Measurements from ENCODE around the gene PKP2. TPM values are rescaled to one million over a fixed set of nuclear protein-coding genes. Genes with fewer than 3 reads are reported as not detected.
"Not testable (repeated sequence)": the region's sequence is repeated elsewhere in the genome, so short reads cannot be mapped to it uniquely, and the experiment has no call there.

The PKP2 gene
- total RNA-seq, 1 experiment from 2014 or later, result 18.2 TPM

DNA sequence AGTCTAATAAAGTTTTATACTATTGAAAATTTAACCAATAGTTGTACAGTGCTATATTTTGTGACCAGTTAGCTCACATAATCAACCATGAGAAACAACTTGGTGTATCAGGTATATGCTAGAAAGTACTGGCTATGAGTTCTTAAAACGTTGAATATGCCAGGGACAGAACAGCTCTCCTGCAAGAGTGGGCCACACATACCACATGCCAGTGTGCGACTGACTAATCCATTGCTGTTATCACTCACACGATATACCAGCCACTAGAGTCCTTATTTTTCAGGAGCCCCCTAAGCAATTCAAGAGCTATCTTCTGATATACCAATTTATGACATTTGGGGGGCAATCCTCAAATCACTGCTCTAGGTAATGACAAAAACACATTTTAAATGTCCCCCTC lies 9.5 kb downstream of the PKP2 start:
- Histone ChIP-seq H3K4me3 (ENCODE audit: insufficient read depth, low read depth, low read length) (no peak overlapping the region), H3K27me3 (ENCODE audit: control insufficient read depth, insufficient read depth, low read length) (no peaks in the 10 kb centered on the region), H3K36me3 (replicated peaks; ENCODE audit: control insufficient read depth, insufficient read depth, low read length) (no peaks in the 10 kb centered on the region)
- no peak for DNase-seq

DNA sequence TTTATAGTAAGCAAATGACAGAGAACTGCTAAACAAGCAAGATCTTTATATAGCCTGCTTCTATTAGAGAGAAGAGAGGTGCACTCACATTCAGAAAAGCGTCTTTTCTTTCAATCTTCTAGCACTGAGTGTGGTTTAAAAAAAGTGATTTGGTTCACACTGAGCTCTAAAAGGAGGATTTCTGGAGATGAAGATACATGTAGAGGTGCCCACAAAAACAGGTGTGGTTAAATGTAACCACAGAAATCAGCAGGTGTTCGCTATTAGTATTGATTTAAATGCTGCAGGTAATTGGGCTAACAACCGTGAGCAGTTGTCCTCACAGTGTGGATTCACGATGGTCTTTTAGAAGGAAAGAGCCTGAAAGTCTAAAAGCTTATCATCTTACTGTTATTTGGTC lies 10.7 kb downstream of the PKP2 start:
- H3K36me3 ChIP-seq (replicated peaks; ENCODE audit: control insufficient read depth, insufficient read depth, low read length), result no peaks in the 10 kb centered on the region
- no peak overlapping the region for H3K4me3 ChIP-seq (ENCODE audit: insufficient read depth, low read depth, low read length)
- no peaks in the 10 kb centered on the region for H3K27me3 ChIP-seq (ENCODE audit: control insufficient read depth, insufficient read depth, low read length)
- DNase-seq, result no peak

DNA sequence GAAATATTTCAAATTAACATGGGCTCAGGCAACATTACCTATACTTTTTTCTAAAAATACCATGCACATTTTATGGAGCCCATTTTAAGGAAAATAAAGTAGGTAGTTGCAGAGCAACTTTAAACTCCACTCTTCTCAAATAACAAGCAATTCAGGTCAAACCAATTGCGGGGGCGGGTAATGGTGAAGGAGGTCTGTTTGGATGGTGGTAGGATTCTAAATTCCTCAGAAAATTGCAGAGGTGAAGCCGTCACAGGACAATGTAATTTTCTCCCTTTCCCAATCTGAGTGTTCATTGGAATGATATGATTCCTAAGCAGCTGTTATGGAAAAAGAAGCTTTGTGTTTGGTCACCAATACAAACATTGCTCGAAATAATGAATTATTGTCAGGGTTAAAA lies 11.6 kb downstream of the PKP2 start:
- Histone ChIP-seq H3K36me3 (replicated peaks; ENCODE audit: control insufficient read depth, insufficient read depth, low read length) (no peaks in the 10 kb centered on the region), H3K4me3 (ENCODE audit: insufficient read depth, low read depth, low read length) (no peak overlapping the region), H3K27me3 (ENCODE audit: control insufficient read depth, insufficient read depth, low read length) (no peaks in the 10 kb centered on the region)
- no peak for DNase-seq

DNA sequence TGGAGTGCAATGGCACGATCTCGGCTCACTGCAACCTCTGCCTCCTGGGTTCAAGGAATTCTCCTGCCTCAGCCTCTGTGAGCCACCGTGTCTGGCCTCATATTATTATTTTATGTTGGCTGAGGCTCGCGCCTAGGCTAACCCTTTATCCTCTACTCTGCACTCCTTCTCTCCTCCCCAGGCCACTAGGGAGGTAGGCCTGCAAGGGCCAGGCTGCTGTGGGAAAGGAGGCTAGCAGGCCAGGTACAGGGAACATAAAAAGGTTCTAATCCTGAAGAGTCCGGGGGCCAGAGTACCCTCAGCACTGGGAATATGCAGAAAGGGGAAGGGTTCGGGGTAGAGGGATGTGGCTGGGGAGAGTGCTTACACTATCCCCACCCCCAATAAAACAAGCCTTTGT lies 14.9 kb downstream of the PKP2 start:
- no peak for DNase-seq
- Histone ChIP-seq H3K27me3 (ENCODE audit: control insufficient read depth, insufficient read depth, low read length) (no peaks in the 10 kb centered on the region), H3K4me3 (ENCODE audit: insufficient read depth, low read depth, low read length) (no peak overlapping the region), H3K36me3 (replicated peaks; ENCODE audit: control insufficient read depth, insufficient read depth, low read length) (peaks cover 3% of the 10 kb centered on the region)

DNA sequence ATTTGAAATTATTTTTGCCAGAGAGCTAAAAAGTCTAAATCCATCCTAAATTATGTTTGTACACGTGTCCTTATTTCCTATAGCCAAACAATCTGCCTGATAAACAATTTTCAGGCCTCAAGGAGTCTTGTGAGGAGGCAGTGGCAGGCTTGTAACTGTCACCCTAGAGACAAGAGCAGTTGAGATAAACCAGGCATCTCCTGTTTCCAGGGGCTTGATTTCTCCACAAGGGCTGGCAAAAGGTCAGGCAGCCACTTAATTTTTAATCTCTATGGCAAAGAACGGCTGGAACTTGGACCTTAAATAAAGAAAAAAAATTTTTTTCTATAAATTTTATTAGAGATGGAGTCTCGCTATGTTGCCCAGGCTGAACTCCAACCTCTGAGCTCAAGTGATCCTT lies 15.5 kb downstream of the PKP2 start:
- DNase-seq, result no peak
- peaks cover 4% of the 10 kb centered on the region for H3K36me3 ChIP-seq (replicated peaks; ENCODE audit: control insufficient read depth, insufficient read depth, low read length)
- no peaks in the 10 kb centered on the region for H3K27me3 ChIP-seq (ENCODE audit: control insufficient read depth, insufficient read depth, low read length)
- no peak overlapping the region for H3K4me3 ChIP-seq (ENCODE audit: insufficient read depth, low read depth, low read length)

DNA sequence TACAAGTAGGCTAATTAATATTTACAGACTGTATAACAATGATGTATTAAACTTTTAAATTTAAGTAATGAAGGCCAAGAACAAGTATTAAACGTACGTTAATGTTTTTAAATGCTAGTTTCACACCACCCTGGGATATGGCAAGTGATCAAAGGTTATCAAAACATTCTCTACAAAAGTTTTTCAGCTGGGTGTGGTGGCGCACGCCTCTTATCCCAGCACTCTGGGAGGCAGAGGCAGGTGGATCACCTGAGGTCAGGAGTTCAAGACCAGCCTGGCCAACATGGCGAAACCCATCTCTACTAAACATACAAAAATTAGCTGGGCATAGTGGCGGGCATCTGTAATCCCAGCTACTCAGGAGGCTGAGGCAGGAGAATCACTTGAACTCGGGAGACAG lies 17.5 kb downstream of the PKP2 start:
- not testable (repeated sequence) for H3K4me3 ChIP-seq (ENCODE audit: insufficient read depth, low read depth, low read length); DNase-seq; H3K36me3 ChIP-seq (replicated peaks; ENCODE audit: control insufficient read depth, insufficient read depth, low read length); H3K27me3 ChIP-seq (ENCODE audit: control insufficient read depth, insufficient read depth, low read length)

DNA sequence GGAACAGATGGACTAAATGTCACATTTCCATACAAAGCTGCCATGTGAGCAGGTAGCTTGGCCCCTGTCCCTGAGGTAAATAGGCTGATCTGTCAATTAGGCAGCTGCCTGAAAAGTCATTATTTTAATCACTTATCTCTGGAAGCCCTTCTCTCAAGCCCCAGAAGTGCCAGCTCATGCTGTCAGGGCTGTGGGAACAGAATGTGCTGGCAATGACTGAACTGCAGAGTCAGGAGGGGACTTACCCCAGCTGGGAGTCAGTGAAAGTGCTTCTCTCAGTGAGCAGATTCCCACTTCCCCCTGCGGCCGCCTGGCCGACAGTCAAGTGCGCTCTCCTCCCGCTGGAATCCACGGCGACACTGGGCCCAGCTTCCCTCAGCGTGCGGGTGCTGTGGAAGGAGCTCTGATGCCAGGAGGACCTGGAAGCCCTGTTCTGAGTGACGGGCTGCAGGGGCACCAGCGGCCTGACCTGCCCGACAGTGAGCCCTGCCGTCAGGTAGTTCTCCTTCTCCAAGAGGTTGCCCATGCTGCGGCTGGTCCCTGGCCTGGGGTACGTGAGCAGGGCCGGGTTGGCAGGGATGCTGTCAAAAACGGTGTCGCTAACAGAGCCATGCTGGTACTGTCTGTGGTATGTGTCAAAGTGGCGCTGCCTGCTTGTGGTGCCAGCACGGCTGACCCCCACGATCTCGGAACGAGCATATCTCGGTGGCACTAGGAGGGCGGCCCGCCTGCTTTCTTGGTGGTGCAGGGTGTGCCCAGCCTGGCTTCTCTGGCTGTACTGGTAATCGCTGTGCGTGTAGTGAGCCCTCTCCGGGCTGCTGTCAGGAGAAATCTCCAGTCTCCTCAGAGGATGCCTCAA lies 18.7 kb downstream of the PKP2 start:
- DNase-seq, result no peak
- no peak overlapping the region for H3K4me3 ChIP-seq (ENCODE audit: insufficient read depth, low read depth, low read length)
- H3K36me3 ChIP-seq (replicated peaks; ENCODE audit: control insufficient read depth, insufficient read depth, low read length), result peaks cover 4% of the 10 kb centered on the region
- no peaks in the 10 kb centered on the region for H3K27me3 ChIP-seq (ENCODE audit: control insufficient read depth, insufficient read depth, low read length)

DNA sequence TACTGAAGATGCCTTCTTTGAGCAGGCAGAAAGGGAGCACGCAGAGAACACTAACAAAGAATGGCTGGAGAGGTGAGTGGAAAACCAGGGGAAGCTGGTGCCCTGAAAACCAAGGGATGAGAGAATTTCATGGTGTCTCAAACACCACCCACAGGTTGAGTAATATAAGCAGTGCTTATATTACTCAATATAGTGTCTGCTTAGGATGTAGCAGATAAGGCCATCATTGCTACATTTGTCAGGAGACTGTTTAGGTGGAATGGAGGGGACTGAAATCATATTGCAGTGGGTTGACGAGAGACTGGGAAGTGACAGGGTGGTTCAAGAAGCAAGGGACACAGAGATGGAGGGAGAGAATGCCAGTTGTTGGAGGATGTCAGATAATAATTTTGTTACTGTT lies 20.6 kb downstream of the PKP2 start:
- Histone ChIP-seq H3K27me3 (ENCODE audit: control insufficient read depth, insufficient read depth, low read length) (no peaks in the 10 kb centered on the region), H3K36me3 (replicated peaks; ENCODE audit: control insufficient read depth, insufficient read depth, low read length) (peaks cover 4% of the 10 kb centered on the region), H3K4me3 (ENCODE audit: insufficient read depth, low read depth, low read length) (no peak overlapping the region)
- no peak for DNase-seq

DNA sequence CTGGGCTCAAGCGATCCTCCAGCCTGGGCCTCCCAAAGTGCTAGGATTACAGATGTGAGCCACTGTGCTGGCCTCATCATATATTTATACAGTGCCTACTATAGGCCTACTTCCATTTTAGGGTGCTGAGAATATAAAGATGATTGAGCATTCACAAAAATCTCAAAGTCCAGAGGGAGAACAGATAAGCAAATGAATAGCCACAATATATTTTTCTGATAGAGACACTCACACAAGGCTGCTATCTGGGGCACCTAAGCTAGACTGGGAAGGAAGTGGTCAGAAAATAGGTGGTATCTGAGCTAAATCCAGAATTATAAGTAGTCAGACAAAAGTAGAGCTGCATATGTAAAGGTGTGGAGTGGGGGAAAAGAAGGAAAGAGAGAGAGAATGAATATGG lies 21.6 kb downstream of the PKP2 start:
- Histone ChIP-seq H3K27me3 (ENCODE audit: control insufficient read depth, insufficient read depth, low read length) (no peaks in the 10 kb centered on the region), H3K4me3 (ENCODE audit: insufficient read depth, low read depth, low read length) (no peak overlapping the region), H3K36me3 (replicated peaks; ENCODE audit: control insufficient read depth, insufficient read depth, low read length) (peaks cover 4% of the 10 kb centered on the region)
- no peak for DNase-seq

DNA sequence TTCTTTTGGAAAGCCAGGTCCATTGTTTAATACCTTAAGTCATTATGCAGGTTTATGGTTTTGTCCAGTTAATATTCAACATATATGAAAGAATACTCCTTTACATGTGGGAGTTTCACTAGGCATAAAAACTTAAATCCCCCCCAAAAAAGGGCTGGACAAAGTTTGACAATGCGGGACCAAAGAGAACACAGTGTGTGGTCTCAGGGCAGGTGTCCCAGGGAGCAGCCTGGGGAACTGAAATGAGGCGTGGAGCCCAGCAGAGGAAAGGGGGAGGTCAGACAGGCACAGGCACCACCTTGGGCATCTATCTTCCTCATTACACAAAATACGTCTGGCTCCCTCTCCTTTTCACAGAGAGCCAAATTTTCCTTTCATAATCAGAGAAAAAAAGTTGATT lies 22.5 kb downstream of the PKP2 start:
- no peak for DNase-seq
- H3K36me3 ChIP-seq (replicated peaks; ENCODE audit: control insufficient read depth, insufficient read depth, low read length), result peaks cover 4% of the 10 kb centered on the region
- H3K4me3 ChIP-seq (ENCODE audit: insufficient read depth, low read depth, low read length), result no peak overlapping the region
- H3K27me3 ChIP-seq (ENCODE audit: control insufficient read depth, insufficient read depth, low read length), result no peaks in the 10 kb centered on the region

DNA sequence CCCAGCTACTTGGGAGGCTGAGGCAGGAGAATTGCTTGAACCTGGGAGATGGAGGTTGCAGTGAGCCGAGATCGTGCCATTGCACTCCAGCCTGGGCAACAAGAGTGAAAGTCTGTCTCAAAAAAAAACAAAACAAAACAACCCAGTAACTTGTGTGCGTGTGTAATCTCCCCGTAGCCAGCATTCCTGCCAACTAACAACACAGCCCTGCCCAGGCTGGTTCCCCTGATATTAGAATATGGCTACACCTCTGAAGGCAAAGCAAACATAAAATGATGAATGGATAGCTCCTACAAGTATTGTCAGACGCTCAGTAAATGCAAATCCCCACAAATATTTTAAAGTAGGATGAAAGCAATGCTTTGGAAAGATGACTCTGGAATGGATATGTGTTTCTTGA lies 24.2 kb downstream of the PKP2 start:
- not testable (repeated sequence) for H3K4me3 ChIP-seq (ENCODE audit: insufficient read depth, low read depth, low read length); H3K27me3 ChIP-seq (ENCODE audit: control insufficient read depth, insufficient read depth, low read length); DNase-seq; H3K36me3 ChIP-seq (replicated peaks; ENCODE audit: control insufficient read depth, insufficient read depth, low read length)

DNA sequence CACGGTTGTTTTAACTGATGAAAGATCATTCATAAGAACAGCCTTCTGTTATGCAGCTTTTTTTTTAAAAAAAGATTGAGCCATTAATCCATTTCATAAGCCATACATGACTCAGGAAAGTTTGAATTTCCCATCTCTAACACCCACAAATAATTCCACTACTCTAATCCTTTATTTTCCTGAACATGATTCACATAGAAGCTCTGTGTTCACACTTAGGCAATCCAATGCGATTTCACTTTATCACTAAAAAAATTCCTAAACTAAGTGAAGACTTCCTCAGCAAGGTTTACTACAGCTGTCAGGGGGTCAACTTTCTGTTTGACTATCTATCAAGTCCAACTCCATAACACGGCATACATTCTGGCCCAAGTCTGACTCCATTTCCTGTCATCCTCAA lies 25.9 kb downstream of the PKP2 start:
- DNase-seq, result no peak
- Histone ChIP-seq H3K4me3 (ENCODE audit: insufficient read depth, low read depth, low read length) (no peak overlapping the region), H3K36me3 (replicated peaks; ENCODE audit: control insufficient read depth, insufficient read depth, low read length) (peaks cover 1% of the 10 kb centered on the region; the same call in 1 of the 2 replicates), H3K27me3 (ENCODE audit: control insufficient read depth, insufficient read depth, low read length) (no peaks in the 10 kb centered on the region)

DNA sequence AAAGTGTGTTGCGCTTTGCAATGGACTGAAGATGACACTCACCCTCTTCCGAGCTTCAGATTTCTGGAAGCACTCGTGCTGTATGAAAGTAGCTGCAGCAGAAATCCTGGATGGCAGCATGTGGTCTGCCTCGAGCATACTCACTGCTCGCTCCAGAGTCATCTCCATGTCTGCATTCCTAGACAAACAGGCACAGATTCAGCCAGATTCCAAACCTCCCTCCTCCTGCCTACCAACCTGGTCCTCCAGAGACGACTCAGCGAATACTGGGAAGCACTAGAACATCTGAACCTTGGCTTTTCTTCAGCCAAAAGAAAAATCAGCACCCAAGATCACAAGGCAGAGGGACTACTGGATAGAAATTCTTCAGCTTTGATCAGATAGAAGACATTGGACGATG lies 27.7 kb downstream of the PKP2 start:
- no peaks in the 10 kb centered on the region for H3K27me3 ChIP-seq (ENCODE audit: control insufficient read depth, insufficient read depth, low read length)
- peaks cover 1% of the 10 kb centered on the region for H3K36me3 ChIP-seq (replicated peaks; ENCODE audit: control insufficient read depth, insufficient read depth, low read length)
- no peak for DNase-seq
- no peak overlapping the region for H3K4me3 ChIP-seq (ENCODE audit: insufficient read depth, low read depth, low read length)

DNA sequence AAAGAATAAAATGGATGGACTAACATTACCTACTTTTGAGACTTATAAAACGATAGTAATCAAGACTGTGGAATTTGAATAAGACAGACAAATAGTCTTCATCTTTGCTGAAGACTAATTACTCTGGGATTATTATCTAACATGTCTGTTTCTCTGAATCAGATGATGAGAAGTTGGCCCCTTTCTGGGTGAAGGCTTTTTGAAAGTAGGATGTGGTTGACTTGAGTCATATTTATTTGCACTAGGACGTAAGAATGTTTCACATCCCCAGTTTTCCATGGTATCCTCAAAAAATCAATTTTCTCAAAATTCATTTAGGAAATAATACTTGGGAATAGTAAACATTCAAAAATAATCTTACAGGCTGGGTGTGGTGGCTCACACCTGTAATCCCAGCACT lies 31.8 kb downstream of the PKP2 start:
- DNase-seq, result no peak
- Histone ChIP-seq H3K27me3 (ENCODE audit: control insufficient read depth, insufficient read depth, low read length) (no peaks in the 10 kb centered on the region), H3K36me3 (replicated peaks; ENCODE audit: control insufficient read depth, insufficient read depth, low read length) (peaks cover 1% of the 10 kb centered on the region), H3K4me3 (ENCODE audit: insufficient read depth, low read depth, low read length) (no peak overlapping the region)

DNA sequence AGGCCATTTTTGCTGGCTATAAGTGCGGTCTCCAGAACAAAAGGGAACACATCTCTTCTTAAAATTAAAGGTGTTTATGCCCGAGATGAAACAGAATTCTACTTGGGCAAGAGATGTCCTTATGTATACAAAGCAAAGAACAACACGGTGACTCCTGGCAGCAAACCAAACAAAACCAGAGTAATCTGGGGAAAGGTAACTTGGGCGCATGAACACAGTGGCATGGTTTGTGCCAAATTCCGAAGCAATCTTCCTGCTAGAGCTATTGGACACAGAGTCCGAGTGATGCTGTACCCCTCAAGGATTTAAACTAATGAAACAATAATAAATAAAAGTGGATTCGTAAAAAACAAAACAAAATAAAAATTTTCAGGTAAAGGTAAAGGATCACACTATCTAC lies 33.4 kb downstream of the PKP2 start:
- no peak for DNase-seq
- no peak overlapping the region for H3K4me3 ChIP-seq (ENCODE audit: insufficient read depth, low read depth, low read length)
- no peaks in the 10 kb centered on the region for H3K27me3 ChIP-seq (ENCODE audit: control insufficient read depth, insufficient read depth, low read length)
- peaks cover 1% of the 10 kb centered on the region for H3K36me3 ChIP-seq (replicated peaks; ENCODE audit: control insufficient read depth, insufficient read depth, low read length)

DNA sequence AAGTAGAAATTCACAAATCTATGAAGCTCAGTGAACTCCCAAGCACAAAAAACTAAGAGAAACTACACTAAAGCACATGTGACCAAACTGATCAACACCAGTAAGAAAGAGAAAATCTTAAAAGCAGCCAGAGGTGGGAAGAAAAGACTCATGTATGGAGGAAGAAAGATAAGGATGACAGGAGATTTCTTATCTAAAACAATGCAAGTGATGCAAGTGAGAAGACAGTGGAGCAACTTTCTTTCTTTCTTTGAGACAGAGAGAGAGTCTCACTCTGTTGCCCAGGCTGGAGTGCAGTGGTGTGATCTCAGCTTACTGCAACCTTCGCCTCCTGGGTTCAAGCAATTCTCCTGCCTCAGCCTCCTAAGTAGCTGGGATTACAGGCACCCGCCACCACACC lies 34.9 kb downstream of the PKP2 start:
- H3K27me3 ChIP-seq (ENCODE audit: control insufficient read depth, insufficient read depth, low read length); H3K36me3 ChIP-seq (replicated peaks; ENCODE audit: control insufficient read depth, insufficient read depth, low read length); DNase-seq; H3K4me3 ChIP-seq (ENCODE audit: insufficient read depth, low read depth, low read length): not testable (repeated sequence)
